ENCODE data around the gene ZSWIM8.

DNA sequence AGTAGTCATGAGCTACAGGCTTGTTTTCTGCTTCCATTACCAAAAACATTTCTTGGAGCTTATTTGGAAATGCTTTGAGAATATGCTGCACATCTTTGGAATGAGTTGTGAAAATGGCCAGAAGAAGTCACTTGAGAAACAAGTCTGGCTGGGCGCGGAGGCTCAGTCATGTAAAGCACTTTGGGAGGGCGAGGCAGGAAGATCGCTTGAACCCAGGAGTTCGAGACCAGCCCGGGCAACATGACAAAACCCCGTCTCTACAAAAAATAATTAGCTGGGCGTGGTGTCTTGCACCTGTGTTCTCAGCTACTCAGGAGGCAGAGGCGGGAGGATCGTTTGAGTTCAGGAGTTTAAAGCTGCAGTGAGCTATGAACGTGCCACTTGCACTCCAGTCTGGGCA lies 4.4 kb upstream of the ZSWIM8 start:
- TF ChIP-seq, protein P1, sequence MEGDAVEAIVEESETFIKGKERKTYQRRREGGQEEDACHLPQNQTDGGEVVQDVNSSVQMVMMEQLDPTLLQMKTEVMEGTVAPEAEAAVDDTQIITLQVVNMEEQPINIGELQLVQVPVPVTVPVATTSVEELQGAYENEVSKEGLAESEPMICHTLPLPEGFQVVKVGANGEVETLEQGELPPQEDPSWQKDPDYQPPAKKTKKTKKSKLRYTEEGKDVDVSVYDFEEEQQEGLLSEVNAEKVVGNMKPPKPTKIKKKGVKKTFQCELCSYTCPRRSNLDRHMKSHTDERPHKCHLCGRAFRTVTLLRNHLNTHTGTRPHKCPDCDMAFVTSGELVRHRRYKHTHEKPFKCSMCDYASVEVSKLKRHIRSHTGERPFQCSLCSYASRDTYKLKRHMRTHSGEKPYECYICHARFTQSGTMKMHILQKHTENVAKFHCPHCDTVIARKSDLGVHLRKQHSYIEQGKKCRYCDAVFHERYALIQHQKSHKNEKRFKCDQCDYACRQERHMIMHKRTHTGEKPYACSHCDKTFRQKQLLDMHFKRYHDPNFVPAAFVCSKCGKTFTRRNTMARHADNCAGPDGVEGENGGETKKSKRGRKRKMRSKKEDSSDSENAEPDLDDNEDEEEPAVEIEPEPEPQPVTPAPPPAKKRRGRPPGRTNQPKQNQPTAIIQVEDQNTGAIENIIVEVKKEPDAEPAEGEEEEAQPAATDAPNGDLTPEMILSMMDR (tag by site-specific recombination; IDR thresholded peaks at IDR 0.05), result no peak
- TF ChIP-seq ZBTB21 (tag by site-specific recombination; IDR thresholded peaks at IDR 0.05), result no peak

All from HEK293 (cell line).